HG03066 (cell line): Measurements from ENCODE around the gene RGMA.

ENCODE experiments used
- ATAC-seq: cut with Tn5 transposase; IDR thresholded peaks from one replicate; pipeline ENCODE4 v1.9.1; 2021; ENCODE audit warnings: low read depth; ENCODE audit not compliant: unreplicated experiment

Gene RGMA, protein sequence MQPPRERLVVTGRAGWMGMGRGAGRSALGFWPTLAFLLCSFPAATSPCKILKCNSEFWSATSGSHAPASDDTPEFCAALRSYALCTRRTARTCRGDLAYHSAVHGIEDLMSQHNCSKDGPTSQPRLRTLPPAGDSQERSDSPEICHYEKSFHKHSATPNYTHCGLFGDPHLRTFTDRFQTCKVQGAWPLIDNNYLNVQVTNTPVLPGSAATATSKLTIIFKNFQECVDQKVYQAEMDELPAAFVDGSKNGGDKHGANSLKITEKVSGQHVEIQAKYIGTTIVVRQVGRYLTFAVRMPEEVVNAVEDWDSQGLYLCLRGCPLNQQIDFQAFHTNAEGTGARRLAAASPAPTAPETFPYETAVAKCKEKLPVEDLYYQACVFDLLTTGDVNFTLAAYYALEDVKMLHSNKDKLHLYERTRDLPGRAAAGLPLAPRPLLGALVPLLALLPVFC

DNA sequence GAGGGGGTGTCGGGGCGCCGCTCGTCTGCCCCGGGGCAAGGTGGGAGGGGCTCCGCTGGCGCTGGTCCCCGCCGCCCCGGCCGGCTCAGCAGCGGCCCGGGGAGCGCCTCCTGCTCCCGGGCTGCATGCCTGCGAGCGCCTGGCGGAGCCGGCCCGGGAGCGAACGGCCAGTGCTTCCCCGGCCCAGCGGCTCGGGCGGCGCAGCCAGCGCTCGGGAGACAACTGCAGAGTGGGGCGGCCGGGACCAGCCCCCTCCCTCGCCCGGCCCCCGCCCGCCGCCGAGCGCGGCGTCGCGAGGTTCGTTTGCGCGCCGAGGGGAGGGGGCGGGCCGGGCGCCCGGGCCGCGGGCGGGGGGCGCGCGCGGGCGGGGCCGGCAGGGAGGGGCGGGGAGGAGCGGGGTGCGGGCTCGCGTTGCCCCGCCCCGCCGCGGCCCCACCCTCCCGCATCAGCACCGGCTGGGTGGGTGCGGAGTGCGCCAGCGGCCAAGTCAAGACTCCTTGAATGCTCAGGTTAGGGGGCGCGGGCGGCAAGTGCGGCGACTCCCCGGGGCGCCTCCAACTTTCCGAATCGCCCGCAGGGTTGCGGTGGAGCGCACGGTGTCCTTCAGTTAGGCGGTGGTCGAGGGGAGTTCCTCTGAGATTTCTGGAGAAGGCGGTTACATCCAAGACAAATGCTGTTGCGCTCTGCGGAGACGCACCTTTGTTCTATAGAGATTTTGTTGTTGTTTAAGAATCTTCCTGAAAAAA, at the start of gene RGMA:
TSS of gene RGMA (minus strand) at position 231 of the 746 bp plus-strand sequence. CDS start 279 bp downstream, outside the sequence.
- no peak for ATAC-seq

DNA sequence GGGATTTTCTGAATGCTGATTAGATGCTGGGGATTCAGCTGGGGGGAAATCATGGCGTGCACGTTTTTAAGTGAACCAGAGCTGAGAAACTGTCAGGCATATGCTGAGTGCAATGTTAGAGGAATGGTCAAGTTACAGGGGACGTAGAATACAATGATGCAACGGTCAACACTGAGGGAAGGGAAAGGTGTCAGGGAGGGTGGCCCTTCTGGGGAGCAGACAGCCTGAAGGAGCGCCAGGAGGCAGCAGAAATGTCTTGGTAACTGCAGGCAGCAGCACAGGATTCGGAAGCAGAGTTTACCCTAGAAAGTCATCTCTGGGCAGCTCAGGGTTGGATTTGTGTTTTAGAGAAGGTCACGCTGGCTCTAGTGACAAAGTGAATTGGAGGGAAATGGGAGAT, 47.6 kb upstream of the RGMA start:
- ATAC-seq: no peak

DNA sequence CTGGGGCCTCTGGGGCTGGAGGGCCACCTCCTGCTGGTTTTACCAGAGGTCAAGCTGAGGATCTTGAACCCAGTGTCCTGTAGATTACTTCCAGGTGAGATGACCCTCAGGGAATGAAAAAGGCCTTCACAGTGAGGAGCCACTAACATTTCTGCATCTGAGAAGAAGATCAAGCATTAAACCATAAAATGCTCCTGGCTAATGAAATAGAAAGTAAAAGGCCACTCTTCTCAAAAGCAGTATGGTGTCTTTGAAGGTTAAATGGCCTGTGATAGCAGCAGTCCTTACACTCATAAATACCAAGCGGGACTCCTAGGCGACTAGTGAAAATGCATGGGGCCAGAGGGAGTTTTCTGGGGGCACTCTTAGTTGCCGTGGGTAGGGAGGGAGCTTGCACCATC, 47.0 kb upstream of the RGMA start:
- ATAC-seq: no peak

DNA sequence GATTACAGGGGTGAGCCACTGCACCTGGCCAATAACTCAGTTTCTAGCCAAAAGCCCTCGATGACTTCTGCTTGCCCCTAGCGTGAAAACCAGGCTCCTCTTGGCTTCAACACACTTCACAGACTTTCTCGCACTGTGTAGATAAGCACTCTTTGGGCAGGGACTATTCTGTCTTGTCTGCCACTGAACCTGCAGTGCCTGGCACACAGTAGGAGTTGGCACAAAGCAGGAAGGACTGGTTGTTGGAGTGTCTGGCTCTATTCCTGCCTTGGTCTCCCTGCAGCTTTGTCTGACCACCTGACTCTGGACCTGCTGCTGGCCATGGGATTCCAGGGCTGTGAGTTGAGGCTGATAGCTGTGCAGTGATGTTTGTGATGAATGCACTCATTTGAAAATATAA, 46.4 kb upstream of the RGMA start:
- no peak for ATAC-seq

DNA sequence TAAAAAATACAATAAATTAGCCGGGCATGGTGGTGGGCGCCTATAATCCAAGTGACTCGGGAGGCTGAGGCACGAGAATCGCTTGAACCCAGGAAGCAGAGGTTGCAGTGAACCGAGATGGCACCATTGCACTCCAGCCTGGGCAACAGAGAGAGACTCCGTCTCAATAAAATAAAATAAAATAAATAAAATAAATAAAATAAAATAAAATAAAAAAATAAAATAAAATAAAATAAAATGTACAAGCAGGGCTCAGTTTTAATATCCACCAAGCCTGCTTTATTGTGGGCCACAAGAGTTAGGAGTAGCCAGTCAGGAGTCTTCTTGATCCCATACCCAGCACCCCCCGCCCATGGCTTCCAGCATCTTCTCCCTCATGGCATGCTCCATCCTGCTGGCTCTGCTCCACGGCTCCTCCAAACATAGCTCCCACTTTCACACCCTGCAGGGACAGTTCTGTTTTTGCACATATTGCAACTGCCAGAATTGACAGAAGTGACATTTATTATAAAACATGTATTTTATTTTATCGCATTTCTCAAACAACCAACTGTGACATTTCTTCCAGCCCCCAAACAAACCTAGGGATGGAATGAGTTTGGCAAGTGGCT, 42.6 kb upstream of the RGMA start:
- ATAC-seq: no peak

DNA sequence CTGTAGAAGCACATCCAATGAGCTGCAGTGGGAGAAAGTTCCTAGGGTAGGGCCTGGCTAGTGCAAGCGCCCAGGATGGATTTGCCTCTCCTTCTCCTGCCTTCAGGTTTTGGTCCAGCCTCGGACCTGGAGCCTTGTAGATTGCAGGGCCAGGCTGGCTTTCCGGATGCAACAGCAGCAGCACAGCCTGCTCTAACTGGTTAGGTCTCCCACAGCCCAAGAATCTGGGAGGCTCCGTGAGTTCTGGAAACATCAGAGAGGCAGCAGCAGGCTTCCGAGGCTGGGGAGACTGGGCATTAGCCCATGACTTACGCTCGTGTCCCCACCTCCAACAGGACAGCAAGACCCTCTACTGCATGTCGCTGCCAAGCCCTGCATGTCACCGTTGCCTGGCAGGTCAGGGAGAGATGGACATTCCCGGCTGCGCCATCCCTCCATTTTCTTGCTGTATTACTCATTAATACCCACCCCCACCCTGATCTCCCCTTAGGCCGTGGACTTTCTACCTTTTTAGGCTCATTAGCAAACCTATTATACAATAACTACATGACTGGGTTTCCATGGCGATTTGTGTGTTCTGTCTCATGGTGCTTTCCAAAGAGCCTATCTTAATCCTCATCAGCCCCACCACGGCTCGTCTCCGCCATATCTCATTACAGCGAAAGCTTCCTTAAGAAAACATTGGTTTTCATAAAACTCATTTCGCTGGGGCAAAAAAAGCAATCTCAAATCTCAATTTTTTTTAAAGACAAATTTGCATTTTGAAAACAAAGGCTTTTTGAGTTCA, 40.9 kb upstream of the RGMA start:
- ATAC-seq: no peak

DNA sequence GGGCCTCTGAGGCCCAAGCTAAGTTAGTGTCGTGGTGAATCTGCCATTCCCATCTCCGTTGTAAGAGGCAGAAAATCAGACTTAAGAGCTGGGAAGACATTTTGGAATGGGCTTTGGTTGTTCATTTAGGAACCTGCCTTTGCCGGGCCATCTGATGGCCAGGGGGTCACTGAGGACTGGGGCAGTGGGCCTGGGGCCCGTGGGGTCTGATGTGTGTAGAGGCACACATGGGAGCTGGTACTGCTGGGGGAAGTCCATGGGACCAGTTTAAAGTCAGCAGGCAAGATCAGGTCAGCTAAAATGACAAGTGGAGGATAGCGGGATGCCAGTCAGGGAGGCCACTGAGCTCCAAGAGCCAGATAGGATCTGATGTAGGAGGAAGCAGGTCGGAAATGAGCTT, 38.3 kb upstream of the RGMA start:
- ATAC-seq: no peak

DNA sequence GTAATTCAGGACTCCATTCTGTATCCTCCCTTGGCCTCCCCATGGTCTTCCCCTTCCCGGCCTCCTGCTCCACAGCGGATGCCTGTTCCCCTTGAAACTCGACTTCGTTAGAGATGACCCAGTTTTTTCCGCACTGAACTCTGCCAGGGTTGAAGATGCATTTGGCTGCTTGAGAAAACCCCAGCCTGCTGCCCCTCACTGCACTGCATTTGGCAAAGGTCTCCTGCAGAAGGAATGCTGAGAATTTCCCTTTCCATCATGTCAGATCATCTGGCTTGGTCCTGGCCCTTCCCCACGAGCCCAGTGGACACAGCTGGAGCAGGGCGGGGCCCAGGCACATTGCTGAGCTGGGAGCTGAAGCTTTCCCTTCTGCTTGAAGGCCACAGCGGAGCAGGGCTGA, 37.6 kb upstream of the RGMA start:
- no peak for ATAC-seq

DNA sequence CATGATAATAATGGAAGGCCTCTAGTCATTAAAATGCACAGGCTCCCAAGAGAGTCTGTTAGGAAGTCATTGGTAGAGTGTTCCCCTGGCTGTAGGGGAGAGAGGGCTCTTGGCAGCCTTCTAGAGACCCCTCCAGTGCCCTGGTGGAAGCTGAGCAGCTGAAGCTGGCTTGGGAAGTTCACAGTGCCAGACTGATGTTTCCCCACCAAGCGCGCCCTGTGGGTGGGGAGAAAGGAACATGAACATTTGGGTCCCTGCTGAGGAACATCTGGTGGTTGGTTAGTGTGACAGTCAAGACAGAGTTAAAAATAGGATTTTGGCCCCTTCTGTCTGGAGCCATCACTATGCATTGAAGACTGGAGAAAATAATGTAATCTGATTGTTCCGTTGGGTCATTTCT, 37.1 kb upstream of the RGMA start:
- no peak for ATAC-seq

DNA sequence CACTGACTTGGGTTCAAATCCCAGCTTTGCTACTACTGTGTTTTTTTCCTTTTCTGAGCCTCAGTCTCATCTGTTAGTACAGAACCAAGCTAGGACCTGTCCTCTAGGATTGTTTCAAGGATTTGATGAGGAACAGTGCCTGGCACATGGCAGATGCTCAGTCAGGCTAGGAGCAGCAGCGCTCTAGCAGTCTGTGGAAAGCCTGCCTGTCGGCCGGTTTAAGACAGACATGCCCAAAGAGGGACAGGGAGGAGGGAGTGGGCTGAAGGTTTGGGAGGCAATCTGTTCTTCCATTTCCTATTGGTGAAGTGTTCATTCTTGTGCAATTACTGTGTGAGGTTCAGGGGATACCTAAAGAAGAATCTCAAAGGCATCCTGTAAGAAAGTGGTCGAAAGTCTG, 35.1 kb upstream of the RGMA start:
- ATAC-seq: no peak

DNA sequence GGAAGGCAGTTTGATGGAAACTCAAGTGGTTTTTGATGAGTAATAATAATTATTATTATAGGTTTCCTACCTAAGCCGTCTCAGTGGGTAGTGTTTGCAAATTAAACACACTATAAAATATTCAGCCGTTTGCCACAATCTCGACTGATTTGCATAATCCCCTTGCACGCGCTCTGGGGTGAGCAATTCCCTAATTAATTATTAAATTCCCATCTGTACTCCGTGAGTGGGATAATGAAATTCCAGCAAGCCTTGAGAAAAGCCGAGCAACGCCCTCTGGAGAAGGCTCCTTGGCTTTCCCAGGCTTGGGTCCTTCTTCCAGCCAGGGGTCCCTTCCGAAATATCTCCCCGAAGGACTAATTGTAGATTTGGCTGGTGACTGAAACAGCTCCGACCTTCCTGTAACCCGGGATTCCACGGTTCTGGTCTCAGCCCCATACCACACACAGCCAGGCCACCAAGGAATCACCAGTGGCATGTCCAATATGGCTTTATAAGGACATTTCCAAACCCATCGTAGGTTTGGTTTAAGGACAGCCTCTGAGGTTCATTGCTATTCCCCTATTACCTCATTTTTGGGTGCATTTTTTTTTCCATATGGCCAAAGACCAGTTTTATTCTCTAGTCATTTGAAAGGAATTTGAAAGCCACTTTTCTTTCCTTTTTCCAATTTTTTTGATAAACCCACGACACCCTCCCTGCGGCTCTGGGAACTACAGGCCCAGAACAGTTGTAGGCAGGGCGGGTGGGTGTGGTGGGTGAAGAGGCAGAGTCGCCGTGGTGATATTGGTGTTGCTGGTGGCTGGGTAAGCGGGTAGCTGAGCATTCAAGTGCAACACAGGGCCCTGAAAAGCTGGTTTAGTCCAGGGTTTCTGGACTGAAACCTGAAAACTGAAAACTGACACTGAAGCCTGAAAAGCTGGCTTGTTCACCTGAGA, 33.2 kb upstream of the RGMA start:
- no peak for ATAC-seq

DNA sequence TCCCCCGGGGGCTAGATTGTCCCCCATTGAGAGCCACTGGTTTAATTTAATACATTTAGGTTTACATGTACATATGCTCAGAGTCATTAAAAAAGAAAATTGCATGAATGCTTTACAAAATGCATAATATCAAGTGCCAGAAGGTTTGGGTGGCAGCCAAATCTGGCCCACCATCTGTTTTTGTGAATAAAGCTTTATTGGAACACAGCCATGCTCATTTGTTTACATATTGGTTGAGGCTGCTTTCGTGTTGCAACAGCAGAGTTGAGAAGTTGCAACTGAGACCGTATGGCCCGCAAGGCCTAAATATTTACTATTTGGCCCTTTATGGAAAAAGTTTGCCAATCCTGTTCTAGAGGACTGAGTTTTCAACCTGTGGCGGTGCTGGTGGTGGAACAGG, 32.1 kb upstream of the RGMA start:
- no peak for ATAC-seq

DNA sequence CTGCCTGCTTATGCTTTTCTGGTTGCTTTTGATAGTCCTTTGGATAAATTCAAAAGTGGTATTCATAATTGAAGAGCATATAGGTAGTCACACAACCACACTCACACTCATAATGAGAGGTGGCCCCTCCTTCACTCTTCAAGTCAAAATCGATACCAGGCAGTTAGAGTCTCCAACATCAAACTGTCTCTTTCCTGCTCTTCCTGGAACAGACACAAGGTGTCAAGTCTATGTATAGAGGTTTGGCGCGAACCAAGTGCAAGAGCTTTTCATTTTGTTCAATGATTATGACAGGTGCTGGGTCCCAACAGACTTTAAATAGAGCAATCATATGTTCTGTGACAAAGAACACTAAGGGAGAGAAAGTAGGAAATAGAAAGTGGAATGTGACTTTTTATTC, 29.9 kb upstream of the RGMA start:
- no peak for ATAC-seq

DNA sequence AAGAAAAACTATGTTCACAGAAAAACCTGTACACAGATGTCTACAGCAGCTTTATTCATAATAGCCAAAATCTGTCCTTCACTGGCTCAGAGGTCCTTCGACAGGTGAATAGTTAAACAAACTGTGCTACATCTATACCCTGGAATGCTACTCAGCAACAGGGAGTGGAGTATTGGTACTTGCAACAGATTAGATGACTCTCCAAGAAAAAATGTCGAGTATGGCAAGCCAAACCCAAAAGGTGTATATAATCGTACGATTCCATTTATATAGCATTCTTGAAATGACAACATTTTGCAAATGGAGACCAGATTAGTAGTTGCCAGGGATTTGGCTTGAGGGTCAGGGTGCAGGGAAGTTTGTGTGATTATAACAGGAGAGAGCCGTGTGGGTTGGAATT, 22.4 kb upstream of the RGMA start:
- ATAC-seq: no peak

DNA sequence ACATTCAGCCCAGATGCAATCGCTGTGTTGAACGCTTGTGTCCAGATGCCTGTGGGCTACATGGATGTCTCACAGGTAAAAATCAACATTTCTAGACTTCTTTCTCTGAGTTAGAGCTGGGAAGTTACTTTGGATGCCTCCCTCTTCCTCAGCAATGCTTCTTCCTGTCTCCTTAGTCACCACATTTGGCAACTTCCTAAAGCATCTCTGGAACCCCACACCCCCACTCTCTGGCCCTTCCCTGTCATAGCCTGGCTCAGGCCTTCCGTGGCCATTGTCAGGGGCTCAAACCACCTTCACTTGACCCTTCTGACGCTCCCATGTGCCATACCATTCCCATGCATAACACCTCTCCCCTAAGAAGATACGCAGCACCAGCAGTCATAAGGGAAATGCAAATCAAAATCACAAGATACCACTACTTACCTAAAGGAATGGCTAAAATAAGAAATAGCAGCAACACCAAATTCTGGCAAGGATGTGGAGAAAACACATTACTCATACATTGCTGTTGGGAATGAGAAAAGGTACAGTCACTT, 21.6 kb upstream of the RGMA start:
- no peak for ATAC-seq

DNA sequence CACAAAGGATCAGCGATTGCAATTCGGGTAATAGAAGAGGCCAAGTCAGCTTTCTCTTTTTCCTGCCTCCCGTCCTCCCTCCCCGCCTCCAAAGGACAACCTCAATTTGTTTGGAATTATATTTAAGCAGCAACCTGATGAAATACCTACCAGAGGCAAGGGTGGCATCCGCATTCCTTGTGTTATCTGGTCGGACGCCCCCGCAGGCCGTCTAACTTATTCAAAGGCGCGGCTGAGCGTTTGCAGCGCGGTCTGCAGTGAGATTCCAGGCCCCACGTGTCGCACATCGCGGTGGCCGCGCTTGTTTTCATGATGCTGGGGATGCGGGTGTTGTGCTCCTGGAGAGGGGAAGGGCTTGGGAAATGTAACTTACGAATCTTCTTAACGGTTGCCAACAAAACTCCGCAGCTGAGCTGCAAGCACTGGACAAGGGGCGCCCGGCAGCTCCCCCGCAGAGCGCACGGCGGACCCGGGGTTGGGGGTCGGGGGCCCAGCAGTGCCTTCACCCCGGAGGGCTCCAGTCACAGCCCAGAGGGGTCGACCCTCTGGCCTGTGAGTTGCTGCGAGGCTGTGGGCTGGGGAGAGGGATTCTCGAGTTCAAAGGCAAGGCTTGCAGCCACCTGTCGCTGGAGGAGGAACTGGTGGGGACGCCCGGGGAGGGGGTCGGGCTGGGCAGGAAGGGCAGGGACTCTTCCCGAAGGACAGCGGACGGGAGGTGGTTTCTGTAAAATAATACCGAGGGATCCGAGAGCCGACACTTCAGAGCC, 20.5 kb upstream of the RGMA start:
- ATAC-seq: no peak

DNA sequence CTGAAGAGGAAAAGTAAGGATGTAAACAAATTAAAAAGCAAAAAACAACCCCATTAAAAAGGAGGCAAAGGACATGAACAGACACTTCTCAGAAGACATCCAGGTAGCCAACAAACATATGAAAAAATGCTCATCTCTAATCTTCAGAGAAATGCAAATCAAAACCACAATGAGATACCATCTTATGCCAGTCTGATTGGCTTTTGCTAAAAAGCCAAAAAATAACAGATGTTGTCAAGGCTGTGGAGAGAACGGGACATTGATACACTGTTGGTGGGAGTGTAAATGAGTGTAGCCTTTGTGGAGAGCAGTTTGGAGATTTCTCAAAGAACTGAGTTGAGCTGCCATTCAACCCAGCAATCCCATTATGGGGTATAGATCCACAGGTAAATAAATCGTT, 18.6 kb upstream of the RGMA start:
- ATAC-seq: no peak

DNA sequence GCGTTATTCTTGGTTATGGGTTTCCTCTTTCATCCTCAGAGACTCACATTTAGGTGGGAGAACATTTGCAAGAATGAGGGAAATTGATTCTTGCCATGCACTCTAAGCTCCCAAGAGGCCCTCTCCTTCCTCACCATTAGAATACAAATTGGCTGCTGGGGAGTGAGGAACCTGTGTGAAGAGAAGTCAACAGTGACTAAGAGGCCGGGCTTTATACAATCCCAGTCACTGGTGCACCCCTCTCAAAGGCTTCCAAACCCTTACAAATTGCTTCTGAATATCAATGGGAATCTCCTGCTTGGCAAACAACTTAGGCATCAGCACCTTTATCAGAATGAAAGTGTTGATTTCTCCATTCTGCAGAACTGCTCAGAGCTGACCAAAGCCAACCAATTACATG, 16.5 kb upstream of the RGMA start:
- ATAC-seq: no peak

DNA sequence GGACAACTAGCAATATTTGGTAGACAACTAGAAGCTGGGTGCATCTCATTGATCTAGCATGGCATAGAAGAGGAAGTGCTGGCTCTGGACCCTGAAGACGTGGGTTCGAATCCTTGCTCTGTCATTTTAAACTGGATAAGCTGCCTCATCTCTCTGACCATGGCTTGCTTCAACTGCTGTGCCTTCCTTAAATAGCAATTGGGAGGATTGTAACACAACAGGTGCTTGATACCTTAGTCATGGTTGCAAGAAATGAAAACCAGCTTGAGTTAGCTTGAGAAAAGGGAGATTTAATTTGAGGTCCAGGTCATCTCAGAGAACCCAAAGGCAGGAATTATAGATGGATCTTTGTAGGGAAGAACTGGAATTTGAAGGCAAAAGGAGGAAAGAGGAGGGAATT, 14.8 kb upstream of the RGMA start:
- no peak for ATAC-seq
